Melanocyte of skin (primary cell): ENCODE data around the gene ZNF181. TPM values are rescaled to one million over a fixed set of nuclear protein-coding genes. Genes with fewer than 3 reads are reported as not detected.

Source experiments
- total RNA-seq, 2 donors: library from RNA; depleted of rRNA; stranded (reverse); fragments of >200 nt; gene quantifications; 2 replicates each; pipeline ENCODE4 v1.2.3, GENCODE V29; 2012

The ZNF181 gene
- 10 to 100 TPM in 1 of 2 donors, 1 to 10 TPM in 1; 4.7 to 14.1 TPM for total RNA-seq

DNA sequence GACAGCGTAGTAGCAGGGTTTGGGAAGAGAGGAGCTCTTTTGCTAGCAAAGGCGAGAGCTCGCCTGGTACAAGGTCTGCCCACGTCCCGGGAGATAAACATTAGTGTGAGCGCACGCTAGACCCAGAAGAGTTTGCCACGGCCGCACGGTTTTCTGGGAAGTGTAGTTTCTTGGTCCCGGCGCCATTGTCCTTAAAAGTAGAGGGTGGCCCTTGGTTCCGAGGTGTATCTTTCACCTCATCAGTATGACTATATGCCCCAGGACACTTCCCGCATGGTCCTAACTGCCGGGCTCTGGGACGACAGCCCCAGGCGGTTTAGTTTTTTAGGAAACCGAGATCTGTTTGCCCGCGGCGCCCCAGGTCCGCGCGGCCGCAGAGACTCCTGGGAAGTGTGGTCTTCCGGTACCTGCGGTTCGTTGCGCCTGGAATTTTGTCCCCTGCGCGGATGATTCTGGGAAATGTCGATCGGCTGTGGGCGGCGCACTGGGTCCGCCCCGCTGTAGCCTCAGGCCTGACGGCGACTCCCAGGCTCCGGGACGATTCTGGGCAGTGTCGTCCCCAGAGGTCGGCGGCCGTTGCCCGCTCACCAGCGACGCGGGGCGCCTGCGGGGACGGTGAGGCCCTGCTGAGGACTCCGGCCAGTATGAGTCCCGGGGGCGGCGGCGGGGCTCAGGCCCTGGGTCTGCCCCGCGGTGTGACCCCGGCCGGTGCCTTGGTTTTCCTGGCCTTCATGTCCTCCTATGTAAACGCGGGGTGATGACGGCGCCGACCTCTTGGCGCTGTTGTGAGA lies at the start of gene ZNF181:
ZNF181 (plus strand) TSS at position 498 of the 791 bp plus-strand sequence. CDS start 795 bp downstream, outside the sequence.

DNA sequence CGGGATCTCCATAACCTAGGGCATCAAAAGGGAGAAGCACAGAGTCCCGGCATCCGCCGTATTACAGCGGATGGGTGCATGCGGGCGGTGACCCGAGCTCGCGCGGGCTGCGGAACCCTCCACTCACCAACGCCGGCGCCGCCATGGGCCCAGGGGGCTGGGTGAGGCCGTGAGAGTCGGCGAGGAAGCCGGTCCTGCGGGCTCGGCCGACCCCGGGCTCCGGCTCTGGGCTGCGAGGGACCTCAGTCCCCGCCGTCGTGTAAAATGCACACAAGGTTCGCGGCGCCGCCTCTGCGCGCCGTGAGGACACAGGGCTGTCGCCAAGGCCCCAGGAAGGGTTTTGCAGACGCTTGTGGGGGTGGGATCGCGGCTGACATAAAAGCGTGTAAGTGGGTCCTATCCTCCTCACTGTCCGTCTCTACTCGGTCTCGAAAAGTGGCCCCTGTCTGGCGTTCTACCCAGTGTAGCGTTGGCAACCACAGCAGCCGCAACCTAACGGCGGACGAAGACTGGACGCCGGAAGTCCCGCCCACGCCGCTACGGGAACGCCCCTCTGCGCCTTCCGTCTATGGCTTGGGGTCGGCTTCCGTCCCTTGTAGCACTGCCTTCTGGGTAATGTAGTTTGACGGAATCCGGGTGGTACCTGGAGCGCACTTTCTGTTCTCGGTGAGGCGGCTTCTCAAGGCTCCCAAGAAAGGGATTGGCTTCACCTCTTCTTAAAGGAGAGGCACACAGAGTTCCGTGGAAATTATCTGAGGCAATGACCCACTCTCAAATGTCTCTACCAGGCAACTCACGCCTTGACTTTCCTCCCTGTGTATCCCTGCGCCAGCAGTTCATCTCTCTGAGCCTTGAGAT lies 38.9 kb downstream of the ZNF181 start, which contains the start of gene ZNF599:
ZNF599 (minus strand) TSS at position 519 of the 858 bp plus-strand sequence; CDS start at position 145, 374 bp downstream.

Other genes with a start within 250 kb of the ZNF181 start
- under 1 TPM in 1 of 2 donors, not detected in 1; under 0.01 TPM for gene SCGB2B2, start 57.1 kb upstream of the ZNF181 start, total RNA-seq
- gene ZNF302, start 56.6 kb upstream of the ZNF181 start, total RNA-seq = 10 to 100 TPM; 10.7 to 14.5 TPM
- 1 to 10 TPM; 2.4 to 4.7 TPM for gene ZNF599, start 39.0 kb downstream of the ZNF181 start, total RNA-seq
- gene ZNF30, start 192.7 kb downstream of the ZNF181 start, total RNA-seq = 1 to 10 TPM; 2.1 to 3.0 TPM
- gene ZNF792, start 230.0 kb downstream of the ZNF181 start, total RNA-seq = 1 to 10 TPM; 4.8 to 6.3 TPM